Measurements from ENCODE around the gene PITX2. TPM values are rescaled to one million over a fixed set of nuclear protein-coding genes. Genes with fewer than 3 reads are reported as not detected.

Gene PITX2
- total RNA-seq, 1 experiment from 2014 or later, result 8.5 TPM

Other genes starting within 250 kb of the PITX2 start
- gene ENPEP, start 146.9 kb downstream of the PITX2 start, total RNA-seq (2021), result 0.44 and 0.83 TPM in 2 replicates

Measured in H9 (cell line).